Measurements from ENCODE around the gene MAIP1. TPM values are rescaled to one million over a fixed set of nuclear protein-coding genes. Genes with fewer than 3 reads are reported as not detected.

Gene MAIP1
- total and polyA plus RNA-seq, 9 of the 15 experiments (the other 6 are each of a cell fraction or from before 2014, with no cell fraction given), result 3.6 to 30.0 (median 24.5) TPM

DNA sequence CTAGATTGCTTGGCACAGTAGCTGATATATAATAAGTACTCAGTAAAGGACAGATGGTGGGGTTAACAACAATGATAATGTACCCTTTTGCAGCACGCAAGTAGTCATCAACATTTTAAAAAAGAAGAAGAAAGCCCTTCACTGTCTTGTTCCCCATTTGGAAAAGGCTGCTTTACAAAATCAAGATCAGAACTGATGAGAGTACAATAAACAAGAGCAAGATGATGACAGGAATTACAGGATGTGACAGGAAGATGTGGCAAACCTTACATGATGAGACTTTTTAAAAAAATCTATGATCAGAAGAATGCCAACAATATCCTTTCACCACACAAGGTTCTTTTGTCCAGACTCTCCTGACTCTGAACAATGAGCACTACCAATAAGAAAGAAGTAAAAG is 9.2 kb upstream of the MAIP1 start:
- intact Hi-C loops (cut with micrococcal nuclease), result loop anchor here (10.0 kb wide), 1 partner anchor 1631 kb away; no protein-coding TSS in a partner anchor
- ChIA-PET POLR2A (no interaction called here), CTCF (ENCODE audit: low intra/inter-chr PET ratio) (no interaction called here)

More for the DNA sequence above, 9.2 kb upstream of the MAIP1 start:
- FAIRE-seq (no peak), DNase-seq (ENCODE audit: extremely low read depth in 1 of 4, low spot score in 3 of 4) (no peak), ATAC-seq (no peak)
- Histone ChIP-seq H3K9ac (ENCODE audit: insufficient read depth in 1 of 2, low read depth in 2 of 2, low read length in 2 of 2) (no peak overlapping the region), H3K9me3 (replicated peaks; ENCODE audit: control insufficient read depth, insufficient read depth, low read depth, low read length) (no peaks in the 10 kb centered on the region), H3K9me1 (ENCODE audit: control insufficient read depth, insufficient read depth, low read length) (no peaks in the 10 kb centered on the region), H3K4me2 (ENCODE audit: insufficient read depth, low read length) (no peak overlapping the region), H3K79me2 (ENCODE audit: control insufficient read depth, insufficient read depth, low read length) (peaks cover 18% of the 10 kb centered on the region; the same call in 1 of the 3 replicates), H3K4me1 (replicated peaks in 1 of 2; ENCODE audit: control insufficient read depth in 2 of 2, insufficient read depth in 2 of 2, low read length in 2 of 2) (no peaks in the 10 kb centered on the region), H3K27ac (ENCODE audit: extremely low read depth, low read depth, low read length) (no peak overlapping the region), H2AFZ (ENCODE audit: low read depth, low read length) (no peak overlapping the region), H3K4me3 (no peak overlapping the region), H4K20me1 (replicated peaks; ENCODE audit: control insufficient read depth, insufficient read depth, low read length) (no peaks in the 10 kb centered on the region), H3K36me3 (ENCODE audit: control insufficient read depth, insufficient read depth, low read length) (peaks cover 68% of the 10 kb centered on the region), H3K27me3 (ENCODE audit: control insufficient read depth in 2 of 2, insufficient read depth in 2 of 2, low read length in 2 of 2) (no peaks in the 10 kb centered on the region)
- no TSS peak for BruUV-seq (replicated peaks)
- TF ChIP-seq CREB3 (tag; conservative IDR thresholded peaks at IDR 0.05; ENCODE audit: low read depth) (no peak), ID3 (CRISPR knock-in tag; IDR thresholded peaks at IDR 0.05) (no peak), ID3 (tag; IDR thresholded peaks at IDR 0.05) (no peak), SETDB1 (IDR thresholded peaks at IDR 0.05; ENCODE audit: low read length) (no peak), POU5F1 (IDR thresholded peaks at IDR 0.05; ENCODE audit: borderline replicate concordance, low read depth, low read length, partially characterized antibody) (no peak), ZNF140 (CRISPR knock-in tag; IDR thresholded peaks at IDR 0.05) (no peak), FIP1L1 (IDR thresholded peaks at IDR 0.05; ENCODE audit: low read depth, low read length, poor library complexity, severe bottlenecking) (no peak)
- TF ChIP-seq, protein P1, sequence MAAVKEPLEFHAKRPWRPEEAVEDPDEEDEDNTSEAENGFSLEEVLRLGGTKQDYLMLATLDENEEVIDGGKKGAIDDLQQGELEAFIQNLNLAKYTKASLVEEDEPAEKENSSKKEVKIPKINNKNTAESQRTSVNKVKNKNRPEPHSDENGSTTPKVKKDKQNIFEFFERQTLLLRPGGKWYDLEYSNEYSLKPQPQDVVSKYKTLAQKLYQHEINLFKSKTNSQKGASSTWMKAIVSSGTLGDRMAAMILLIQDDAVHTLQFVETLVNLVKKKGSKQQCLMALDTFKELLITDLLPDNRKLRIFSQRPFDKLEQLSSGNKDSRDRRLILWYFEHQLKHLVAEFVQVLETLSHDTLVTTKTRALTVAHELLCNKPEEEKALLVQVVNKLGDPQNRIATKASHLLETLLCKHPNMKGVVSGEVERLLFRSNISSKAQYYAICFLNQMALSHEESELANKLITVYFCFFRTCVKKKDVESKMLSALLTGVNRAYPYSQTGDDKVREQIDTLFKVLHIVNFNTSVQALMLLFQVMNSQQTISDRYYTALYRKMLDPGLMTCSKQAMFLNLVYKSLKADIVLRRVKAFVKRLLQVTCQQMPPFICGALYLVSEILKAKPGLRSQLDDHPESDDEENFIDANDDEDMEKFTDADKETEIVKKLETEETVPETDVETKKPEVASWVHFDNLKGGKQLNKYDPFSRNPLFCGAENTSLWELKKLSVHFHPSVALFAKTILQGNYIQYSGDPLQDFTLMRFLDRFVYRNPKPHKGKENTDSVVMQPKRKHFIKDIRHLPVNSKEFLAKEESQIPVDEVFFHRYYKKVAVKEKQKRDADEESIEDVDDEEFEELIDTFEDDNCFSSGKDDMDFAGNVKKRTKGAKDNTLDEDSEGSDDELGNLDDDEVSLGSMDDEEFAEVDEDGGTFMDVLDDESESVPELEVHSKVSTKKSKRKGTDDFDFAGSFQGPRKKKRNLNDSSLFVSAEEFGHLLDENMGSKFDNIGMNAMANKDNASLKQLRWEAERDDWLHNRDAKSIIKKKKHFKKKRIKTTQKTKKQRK (IDR thresholded peaks at IDR 0.05; ENCODE audit: borderline replicate concordance, low read depth, low read length), result no peak
- 73% methylated on average over 1 of the region's 1 CpG for WGBS (ENCODE audit: insufficient coverage, low coverage, missing lambda C conversion rate)
- in situ Hi-C loops (cut with MboI), result no loop called here

Data from K562 (cell line).